Neural crest cell (in vitro differentiated cells): ENCODE data around the gene NUP214. TPM values are rescaled to one million over a fixed set of nuclear protein-coding genes. Genes with fewer than 3 reads are reported as not detected.

Experiments
- DNase-seq: peaks from one replicate; pipeline ENCODE4 v3.0.0; 2021; ENCODE audit warnings: low read depth, mixed read lengths, low spot score
- H3K27ac Mint-ChIP-seq: one replicate; pipeline ENCODE4 v1.8.0; 2021; ENCODE audit warnings: mild to moderate bottlenecking, mixed read lengths; ENCODE audit not compliant: unreplicated experiment
- H3K27me3 Mint-ChIP-seq: 2 replicates; pipeline ENCODE4 v1.8.0; 2021; ENCODE audit warnings: low read depth, mild to moderate bottlenecking, mixed read lengths
- H3K36me3 Mint-ChIP-seq: 2 replicates; pipeline ENCODE4 v1.8.0; 2021; ENCODE audit warnings: low read depth, mild to moderate bottlenecking, mixed read lengths
- H3K4me1 Mint-ChIP-seq: 2 replicates; pipeline ENCODE4 v1.8.0; 2021; ENCODE audit warnings: mixed read lengths
- H3K4me3 Mint-ChIP-seq: one replicate; pipeline ENCODE4 v1.8.0; 2021; ENCODE audit warnings: mild to moderate bottlenecking, mixed read lengths
- H3K9me3 Mint-ChIP-seq: 2 replicates; pipeline ENCODE4 v1.8.0; 2021; ENCODE audit warnings: mixed read lengths
- total RNA-seq: library from RNA; stranded (reverse); gene quantifications from 2 replicates; pipeline ENCODE4 v1.2.1, GENCODE V29; 2021
- TF ChIP-seq, protein P1 (sequence below): fragments of 200-600 bp; sonication (generic); conservative IDR thresholded peaks from 2 replicates; pipeline ENCODE4 v1.5.0; 2021; ENCODE audit warnings: antibody characterized with exemption, mild to moderate bottlenecking

Gene NUP214
- total RNA-seq, 1 donor from 2014 or later: 77.9 TPM

- Mint-ChIP-seq H3K9me3 (no peaks in the 10 kb centered on the region), H3K27me3 (no peaks in the 10 kb centered on the region), H3K27ac (no peak overlapping the region), H3K4me3 (no peak overlapping the region), H3K36me3 (peaks cover 15% of the 10 kb centered on the region), H3K4me1 (no peaks in the 10 kb centered on the region)
- DNase-seq: no peak
- TF ChIP-seq, protein P1, sequence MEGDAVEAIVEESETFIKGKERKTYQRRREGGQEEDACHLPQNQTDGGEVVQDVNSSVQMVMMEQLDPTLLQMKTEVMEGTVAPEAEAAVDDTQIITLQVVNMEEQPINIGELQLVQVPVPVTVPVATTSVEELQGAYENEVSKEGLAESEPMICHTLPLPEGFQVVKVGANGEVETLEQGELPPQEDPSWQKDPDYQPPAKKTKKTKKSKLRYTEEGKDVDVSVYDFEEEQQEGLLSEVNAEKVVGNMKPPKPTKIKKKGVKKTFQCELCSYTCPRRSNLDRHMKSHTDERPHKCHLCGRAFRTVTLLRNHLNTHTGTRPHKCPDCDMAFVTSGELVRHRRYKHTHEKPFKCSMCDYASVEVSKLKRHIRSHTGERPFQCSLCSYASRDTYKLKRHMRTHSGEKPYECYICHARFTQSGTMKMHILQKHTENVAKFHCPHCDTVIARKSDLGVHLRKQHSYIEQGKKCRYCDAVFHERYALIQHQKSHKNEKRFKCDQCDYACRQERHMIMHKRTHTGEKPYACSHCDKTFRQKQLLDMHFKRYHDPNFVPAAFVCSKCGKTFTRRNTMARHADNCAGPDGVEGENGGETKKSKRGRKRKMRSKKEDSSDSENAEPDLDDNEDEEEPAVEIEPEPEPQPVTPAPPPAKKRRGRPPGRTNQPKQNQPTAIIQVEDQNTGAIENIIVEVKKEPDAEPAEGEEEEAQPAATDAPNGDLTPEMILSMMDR: no peak
These were observed 44.3 kb downstream of the NUP214 start for GRCh38 chr9:131169563-131170240.

GRCh38 chr9:131173995-131174394 lies 48.6 kb downstream of the NUP214 start:
- H3K9me3 Mint-ChIP-seq: no peaks in the 10 kb centered on the region
- H3K27me3 Mint-ChIP-seq: no peaks in the 10 kb centered on the region
- TF ChIP-seq, protein P1: no peak
- H3K27ac Mint-ChIP-seq: no peak overlapping the region
- H3K4me3 Mint-ChIP-seq: no peak overlapping the region
- H3K36me3 Mint-ChIP-seq: peaks cover 18% of the 10 kb centered on the region
- DNase-seq: no peak
- H3K4me1 Mint-ChIP-seq: peaks cover 3% of the 10 kb centered on the region

- peaks cover 18% of the 10 kb centered on the region for H3K36me3 Mint-ChIP-seq
- no peak for DNase-seq
- no peak overlapping the region for H3K27ac Mint-ChIP-seq
- H3K9me3 Mint-ChIP-seq: no peaks in the 10 kb centered on the region
- H3K27me3 Mint-ChIP-seq: no peaks in the 10 kb centered on the region
- no peak overlapping the region for H3K4me3 Mint-ChIP-seq
- TF ChIP-seq, protein P1: no peak
- peaks cover 3% of the 10 kb centered on the region for H3K4me1 Mint-ChIP-seq
These were observed 49.4 kb downstream of the NUP214 start for GRCh38 chr9:131174681-131175239.

- no peak for DNase-seq
- Mint-ChIP-seq H3K27ac (no peak overlapping the region), H3K4me3 (no peak overlapping the region), H3K9me3 (no peaks in the 10 kb centered on the region), H3K4me1 (peaks cover 3% of the 10 kb centered on the region), H3K36me3 (peaks cover 6% of the 10 kb centered on the region), H3K27me3 (no peaks in the 10 kb centered on the region)
- TF ChIP-seq, protein P1: no peak
These were observed 52.5 kb downstream of the NUP214 start for GRCh38 chr9:131177898-131178297.

- Mint-ChIP-seq H3K9me3 (no peaks in the 10 kb centered on the region), H3K36me3 (peaks cover 6% of the 10 kb centered on the region), H3K27me3 (no peaks in the 10 kb centered on the region), H3K4me3 (no peak overlapping the region), H3K4me1 (peaks cover 3% of the 10 kb centered on the region), H3K27ac (no peak overlapping the region)
- peak; percentile 75 for DNase-seq
- TF ChIP-seq, protein P1: peak; percentile 93
These were observed 53.0 kb downstream of the NUP214 start for GRCh38 chr9:131178382-131178781.
